Vagina (tissue), 2 donors: ENCODE measurements around the gene GPR26.

Source experiments
- CTCF ChIP-seq, 3 experiments: fragments of 450-650 bp in 2 of 3; fragments of 200-600 bp in 1 of 3; sonication (generic) in 1 of 3; IDR thresholded peaks; one replicate each; pipeline ENCODE4 v1.5.1; 2017 to 2019; ENCODE audit warnings: antibody characterized with exemption in 3 of 3, mild to moderate bottlenecking in 2 of 3, moderate library complexity in 2 of 3
- POLR2AphosphoS5 ChIP-seq, 2 donors: sonication (generic); formaldehyde crosslinking; IDR thresholded peaks; one replicate each; pipeline ENCODE4 v1.9.0; 2017; ENCODE audit warnings: antibody characterized with exemption in 2 of 2, mild to moderate bottlenecking in 2 of 2, low read depth in 1 of 2; ENCODE audit not compliant: insufficient read depth in 1 of 2

- TF ChIP-seq CTCF (IDR thresholded peaks at IDR 0.05): no peak
- no peak for TF ChIP-seq POLR2AphosphoS5 (IDR thresholded peaks at IDR 0.05; ENCODE audit: insufficient read depth in 1 of 2, low read depth in 1 of 2)
These were observed 26.1 kb upstream of the GPR26 start for GRCh38 chr10:123640016-123640535.
